NCI-H1105 treated with DMSO at 0.1 percent for 48 hours (cell line): Measurements from ENCODE around the gene KLK10.
"Not testable (repeated sequence)": the region's sequence is repeated elsewhere in the genome, so short reads cannot be mapped to it uniquely, and the experiment has no call there.

Source experiments
- DNase-seq: peaks from one replicate; lab custom pipeline; 2025; lab: John Stamatoyannopoulos, UW

Gene KLK10

GRCh38 chr19:51001515-51001914, 18.0 kb downstream of the KLK10 start, which contains the start of gene KLK8:
Gene KLK8, minus strand, starts transcription at chr19:51001604. Its CDS starts 437 bp downstream, at chr19:51001167.
- DNase-seq = no peak

GRCh38 chr19:51000981-51001380, 18.5 kb downstream of the KLK10 start:
- DNase-seq = no peak

GRCh38 chr19:51000426-51000825, 19.1 kb downstream of the KLK10 start:
- DNase-seq = no peak

- DNase-seq = no peak
These were observed 20.8 kb downstream of the KLK10 start for GRCh38 chr19:50998686-50999085.

- DNase-seq = no peak
These were observed 21.4 kb downstream of the KLK10 start for GRCh38 chr19:50998061-50998460.

- DNase-seq = no peak
These were observed 25.4 kb downstream of the KLK10 start for GRCh38 chr19:50994129-50994528.

- DNase-seq = no peak
These were observed 26.9 kb downstream of the KLK10 start for GRCh38 chr19:50992666-50993035.

GRCh38 chr19:50984416-50984815, 35.1 kb downstream of the KLK10 start:
- not testable (repeated sequence) for DNase-seq

GRCh38 chr19:50983625-50984292, 35.8 kb downstream of the KLK10 start, which contains the start of gene KLK7:
Gene KLK7, minus strand, starts transcription at chr19:50983917. Its CDS starts 1,518 bp downstream, at chr19:50982399.
- no peak for DNase-seq

- DNase-seq = no peak
These were observed 37.3 kb downstream of the KLK10 start for GRCh38 chr19:50982186-50982585.

- no peak for DNase-seq
These were observed 37.8 kb downstream of the KLK10 start for GRCh38 chr19:50981587-50982146.

GRCh38 chr19:50980208-50980607, 39.3 kb downstream of the KLK10 start:
- no peak for DNase-seq

- no peak for DNase-seq
These were observed 39.8 kb downstream of the KLK10 start for GRCh38 chr19:50979758-50980157.

GRCh38 chr19:50978772-50979390, 40.6 kb downstream of the KLK10 start:
- DNase-seq = no peak

GRCh38 chr19:50977626-50978025, 41.9 kb downstream of the KLK10 start:
- DNase-seq = no peak

GRCh38 chr19:50975766-50976165, 43.7 kb downstream of the KLK10 start:
- DNase-seq = no peak

- DNase-seq = no peak
These were observed 44.6 kb downstream of the KLK10 start for GRCh38 chr19:50974702-50975556.

GRCh38 chr19:50972795-50973376, 46.6 kb downstream of the KLK10 start:
- DNase-seq = no peak

- not testable (repeated sequence) for DNase-seq
These were observed 49.7 kb downstream of the KLK10 start for GRCh38 chr19:50969810-50970209.

GRCh38 chr19:50969413-50969760, 50.1 kb downstream of the KLK10 start, which contains the start of gene KLK6:
Gene KLK6, minus strand, starts transcription at chr19:50969591. Its CDS starts 1,487 bp downstream, at chr19:50968104.
- DNase-seq = no peak

GRCh38 chr19:50968716-50969412, 50.6 kb downstream of the KLK10 start:
- DNase-seq = no peak
